ENCODE results near the gene CHID1.

DNA sequence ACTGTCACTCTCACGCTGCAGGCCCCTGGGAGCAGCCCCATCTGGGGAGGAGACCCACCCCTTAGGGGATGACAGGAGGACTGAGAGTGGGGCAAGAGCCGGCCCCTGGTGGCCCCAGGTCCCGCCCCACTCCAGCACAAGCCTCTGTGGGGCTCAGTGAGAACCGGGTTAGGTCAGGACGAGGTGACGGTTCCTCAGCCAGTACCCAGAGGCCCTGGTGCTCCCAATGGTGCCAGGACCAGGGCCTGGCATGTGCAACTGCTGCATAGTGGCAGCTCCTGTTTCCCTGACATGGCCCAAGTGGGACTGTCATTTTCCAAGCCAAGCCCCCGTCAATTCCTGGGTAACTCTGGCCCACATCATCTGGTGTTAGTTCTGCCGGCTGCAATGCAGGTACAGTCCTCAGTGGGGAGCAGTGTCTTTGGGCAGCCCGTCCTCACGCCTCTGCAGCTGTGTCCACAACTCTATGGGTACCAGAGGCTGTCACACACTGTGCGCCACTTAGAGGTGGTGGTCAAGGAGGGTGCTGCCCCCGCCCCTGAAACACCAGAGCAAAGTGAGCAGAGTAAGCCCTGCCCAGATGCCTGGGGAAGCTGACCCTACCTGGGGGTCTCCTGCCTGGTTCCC lies 15.9 kb downstream of the CHID1 start:
- TF ChIP-seq, protein P1, sequence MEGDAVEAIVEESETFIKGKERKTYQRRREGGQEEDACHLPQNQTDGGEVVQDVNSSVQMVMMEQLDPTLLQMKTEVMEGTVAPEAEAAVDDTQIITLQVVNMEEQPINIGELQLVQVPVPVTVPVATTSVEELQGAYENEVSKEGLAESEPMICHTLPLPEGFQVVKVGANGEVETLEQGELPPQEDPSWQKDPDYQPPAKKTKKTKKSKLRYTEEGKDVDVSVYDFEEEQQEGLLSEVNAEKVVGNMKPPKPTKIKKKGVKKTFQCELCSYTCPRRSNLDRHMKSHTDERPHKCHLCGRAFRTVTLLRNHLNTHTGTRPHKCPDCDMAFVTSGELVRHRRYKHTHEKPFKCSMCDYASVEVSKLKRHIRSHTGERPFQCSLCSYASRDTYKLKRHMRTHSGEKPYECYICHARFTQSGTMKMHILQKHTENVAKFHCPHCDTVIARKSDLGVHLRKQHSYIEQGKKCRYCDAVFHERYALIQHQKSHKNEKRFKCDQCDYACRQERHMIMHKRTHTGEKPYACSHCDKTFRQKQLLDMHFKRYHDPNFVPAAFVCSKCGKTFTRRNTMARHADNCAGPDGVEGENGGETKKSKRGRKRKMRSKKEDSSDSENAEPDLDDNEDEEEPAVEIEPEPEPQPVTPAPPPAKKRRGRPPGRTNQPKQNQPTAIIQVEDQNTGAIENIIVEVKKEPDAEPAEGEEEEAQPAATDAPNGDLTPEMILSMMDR (IDR thresholded peaks at IDR 0.05): no peak
- no peak for TF ChIP-seq POLR2A (IDR thresholded peaks at IDR 0.05)
- TF ChIP-seq POLR2AphosphoS5 (IDR thresholded peaks at IDR 0.05): no peak

Measured in breast epithelium (tissue), 3 donors.